GM18499 (cell line): Measurements from ENCODE around the gene AGFG2.
"Not testable (repeated sequence)": the region's sequence is repeated elsewhere in the genome, so short reads cannot be mapped to it uniquely, and the experiment has no call there.

Experiments used
- ATAC-seq: cut with Tn5 transposase; IDR thresholded peaks from one replicate; pipeline ENCODE4 v1.9.1; 2021; ENCODE audit warnings: moderate number of reproducible peaks; ENCODE audit not compliant: insufficient read depth, unreplicated experiment

The AGFG2 gene

DNA sequence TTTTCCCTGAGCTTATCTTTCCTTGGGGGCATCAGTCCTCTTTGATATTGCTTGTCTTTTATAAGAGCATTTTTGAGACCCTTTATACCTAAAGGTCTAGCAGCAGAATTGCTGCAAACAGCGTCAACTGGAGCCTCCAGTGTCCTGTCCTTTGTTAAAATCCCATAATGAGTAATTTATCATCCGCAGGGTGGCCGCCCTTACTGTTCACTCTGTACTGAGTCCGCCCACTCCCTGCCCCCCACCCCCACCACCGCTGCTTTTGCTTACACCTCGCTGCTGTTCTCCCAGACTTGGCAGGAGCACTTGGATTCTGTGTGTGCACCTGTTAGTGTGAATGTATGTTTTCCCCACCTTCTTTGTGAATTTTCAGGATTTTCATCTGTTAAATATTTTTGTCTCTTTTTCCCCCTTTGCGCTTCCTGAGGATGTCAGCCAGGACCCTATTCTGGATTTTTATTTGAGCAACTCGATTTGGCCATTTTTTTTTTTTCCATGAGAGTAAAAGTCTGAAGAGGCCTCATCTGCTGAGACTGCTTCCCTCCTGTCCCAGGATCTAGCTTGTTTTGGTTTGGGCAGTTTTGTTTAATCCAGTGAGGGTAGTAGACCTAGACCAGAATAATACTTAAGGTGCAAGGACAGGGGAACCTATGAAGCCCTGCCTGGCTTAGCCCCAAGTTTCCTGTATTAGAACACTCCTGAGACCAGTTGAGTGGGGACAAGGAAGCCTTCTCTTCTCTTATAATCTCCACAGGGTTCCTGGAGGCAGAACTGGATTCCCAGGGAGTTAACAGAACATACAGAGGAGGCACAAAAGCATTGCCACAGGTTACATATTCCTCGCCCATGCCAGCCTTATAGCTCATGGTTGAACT is 8.2 kb downstream of the AGFG2 start:
- ATAC-seq = no peak

DNA sequence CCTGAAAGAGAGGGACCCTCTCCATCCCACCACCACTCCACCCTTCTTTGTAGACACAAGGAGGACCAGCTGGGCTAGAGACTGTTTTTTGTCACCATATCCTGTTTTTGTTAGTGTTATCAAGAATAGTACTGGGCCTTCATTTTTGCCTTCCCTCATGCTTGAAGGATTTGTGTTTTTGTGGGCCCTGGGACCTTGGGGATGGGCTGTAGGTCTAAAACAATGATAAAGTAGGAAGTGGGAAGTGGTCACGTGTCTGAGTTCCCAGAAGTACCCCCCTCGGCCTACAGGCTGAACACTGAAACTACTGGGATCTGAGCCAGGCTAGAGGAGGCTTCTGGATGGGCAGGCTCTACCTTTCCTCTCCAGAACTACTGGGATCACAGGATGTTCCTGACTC is 8.9 kb downstream of the AGFG2 start:
- ATAC-seq = no peak

DNA sequence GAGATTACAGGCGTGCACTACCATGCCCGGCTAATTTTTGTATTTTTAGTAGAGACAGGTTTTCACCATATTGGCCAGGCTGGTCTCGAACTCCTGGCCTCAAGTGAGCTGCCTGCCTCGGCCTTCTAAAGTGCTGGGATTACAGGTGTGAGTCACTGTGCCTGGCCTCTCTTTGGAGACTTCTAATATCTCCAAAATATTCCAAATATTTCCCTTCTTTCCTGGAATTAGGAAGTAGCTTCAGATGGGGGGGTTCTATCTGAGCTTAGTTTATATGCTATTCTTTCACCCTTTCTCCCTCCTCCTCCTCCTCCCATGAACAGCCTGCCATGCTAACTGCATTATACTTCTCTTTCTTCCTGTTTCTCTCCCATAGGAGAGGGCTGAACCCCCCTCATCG is 9.4 kb downstream of the AGFG2 start:
- not testable (repeated sequence) for ATAC-seq

DNA sequence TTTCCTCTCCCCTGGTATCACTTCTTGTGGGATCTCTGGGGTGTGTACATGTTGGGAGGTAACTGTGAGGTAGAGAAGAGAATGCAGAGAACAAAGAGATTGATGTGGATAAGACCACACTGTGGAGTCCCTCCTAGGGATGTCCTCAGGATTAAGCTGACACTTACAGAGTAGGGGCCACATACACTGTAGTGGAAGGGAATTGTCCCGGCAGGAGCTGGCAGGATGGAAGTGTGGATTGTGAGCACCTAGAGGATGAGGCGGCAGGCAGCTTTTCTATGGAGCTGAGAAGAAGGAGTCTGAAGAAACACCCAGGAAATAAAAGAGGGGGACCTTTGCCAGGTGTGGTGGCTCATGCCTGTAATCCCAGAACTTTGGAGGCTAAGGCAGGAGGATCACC is 13.5 kb downstream of the AGFG2 start:
- ATAC-seq = no peak

DNA sequence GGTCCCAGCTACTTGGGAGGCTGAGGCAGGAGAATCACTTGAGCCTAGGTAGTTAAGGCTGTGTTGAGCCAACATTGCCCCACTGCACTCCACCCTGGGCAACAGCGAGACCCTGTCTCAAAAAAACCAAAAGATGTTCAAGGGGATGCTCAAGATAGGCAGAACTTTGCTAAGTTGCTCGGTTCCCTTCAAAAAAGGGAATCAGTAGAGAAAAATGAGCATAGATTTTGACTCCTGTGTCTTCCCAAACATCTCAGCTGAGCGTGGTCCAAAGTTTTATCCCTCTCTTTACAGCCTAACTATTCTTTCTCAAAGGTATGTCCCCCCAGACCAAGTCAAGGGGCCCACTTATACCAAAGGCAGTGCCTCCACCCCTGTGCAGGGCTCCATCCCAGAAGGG is 14.0 kb downstream of the AGFG2 start:
- no peak for ATAC-seq

DNA sequence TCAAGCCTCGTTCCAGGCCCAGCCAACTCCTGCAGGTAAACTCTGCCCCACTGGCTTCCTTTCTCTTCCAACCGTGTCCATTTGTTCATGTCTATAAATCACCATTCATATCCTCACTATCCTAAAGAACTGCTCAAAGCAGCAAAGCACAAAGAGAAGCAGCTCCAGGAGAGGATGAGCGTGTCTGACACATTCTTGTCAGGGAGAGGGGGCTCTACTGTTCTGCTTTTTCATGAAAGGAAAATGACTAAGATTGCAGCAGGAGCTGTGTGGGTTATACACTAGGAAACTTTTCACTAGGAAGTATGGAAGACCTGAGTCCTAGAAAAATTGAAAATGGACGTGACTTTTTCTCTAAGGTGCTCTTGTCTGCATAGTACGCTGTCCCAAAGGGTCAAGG is 16.7 kb downstream of the AGFG2 start:
- no peak for ATAC-seq

DNA sequence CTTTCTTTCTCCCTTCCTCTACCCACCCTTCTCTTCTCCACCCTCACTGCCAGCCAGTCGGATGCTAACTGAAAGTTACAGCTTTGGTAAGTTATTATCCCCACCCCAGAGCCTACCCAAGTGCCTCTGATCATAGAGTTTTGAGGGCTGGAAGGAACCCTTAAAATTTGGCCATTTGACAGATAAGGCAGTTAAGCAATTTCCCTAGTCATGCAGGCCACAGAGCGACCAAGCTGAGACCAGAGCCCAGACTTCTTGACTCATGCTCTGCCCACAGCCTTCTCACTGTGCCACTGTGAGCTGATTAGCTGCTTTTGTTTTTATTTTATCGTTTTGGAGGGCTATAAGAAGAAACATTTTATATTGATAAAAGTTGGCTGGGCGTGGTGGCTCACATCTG is 17.5 kb downstream of the AGFG2 start:
- ATAC-seq = no peak

DNA sequence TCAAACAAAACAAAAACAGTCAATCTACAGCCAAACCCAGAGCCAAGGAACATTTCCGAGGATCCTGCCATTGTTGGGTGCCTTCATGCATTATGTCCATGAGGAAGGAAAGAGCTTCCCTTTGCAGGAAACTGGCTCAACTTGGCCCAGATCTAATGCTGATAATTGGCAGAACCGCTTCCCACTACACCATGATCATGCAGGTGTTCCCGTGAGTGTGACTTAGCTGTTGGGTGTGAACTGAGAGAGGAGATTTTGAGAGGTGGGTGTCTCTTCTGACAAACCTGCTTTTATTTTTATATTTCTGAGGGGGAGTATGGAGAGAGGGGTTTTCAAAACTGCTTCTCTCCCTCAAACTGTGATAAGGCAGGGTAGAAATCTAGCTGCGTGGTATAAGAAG is 20.1 kb downstream of the AGFG2 start:
- ATAC-seq = no peak

DNA sequence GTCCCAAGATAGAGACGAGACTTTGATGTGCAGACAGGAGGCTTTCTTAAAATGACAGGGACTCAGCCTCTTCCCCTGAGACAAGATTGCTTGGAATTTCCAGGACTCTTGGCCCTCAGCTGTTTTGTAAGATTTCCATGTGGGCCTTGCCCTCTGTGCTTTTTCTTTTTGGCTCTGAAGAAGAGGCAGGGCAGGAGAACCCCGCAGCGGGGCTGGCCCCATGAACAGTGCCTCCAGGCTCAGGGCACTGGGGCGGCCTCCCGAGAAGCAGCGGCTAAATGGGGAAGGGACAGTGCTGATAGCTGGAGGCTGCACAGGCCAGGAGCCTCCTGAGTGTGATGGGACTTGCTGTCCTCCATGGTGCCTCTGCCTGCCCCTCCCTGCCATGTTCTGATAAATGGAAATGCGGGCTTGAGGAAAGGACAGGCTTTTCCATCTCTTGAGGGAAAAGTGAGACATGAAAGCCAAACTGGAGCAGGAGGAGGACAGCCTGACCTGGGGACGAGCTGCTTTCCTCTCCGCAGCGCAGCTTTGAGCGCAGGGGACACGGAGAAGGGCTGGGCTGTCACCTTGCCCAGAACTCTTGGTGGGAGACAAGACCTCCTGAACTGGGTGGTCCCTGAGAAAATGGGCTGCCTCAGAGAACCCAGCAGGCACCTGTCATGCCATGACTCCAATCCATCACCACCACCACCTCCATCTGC is 22.6 kb downstream of the AGFG2 start:
- no peak for ATAC-seq

DNA sequence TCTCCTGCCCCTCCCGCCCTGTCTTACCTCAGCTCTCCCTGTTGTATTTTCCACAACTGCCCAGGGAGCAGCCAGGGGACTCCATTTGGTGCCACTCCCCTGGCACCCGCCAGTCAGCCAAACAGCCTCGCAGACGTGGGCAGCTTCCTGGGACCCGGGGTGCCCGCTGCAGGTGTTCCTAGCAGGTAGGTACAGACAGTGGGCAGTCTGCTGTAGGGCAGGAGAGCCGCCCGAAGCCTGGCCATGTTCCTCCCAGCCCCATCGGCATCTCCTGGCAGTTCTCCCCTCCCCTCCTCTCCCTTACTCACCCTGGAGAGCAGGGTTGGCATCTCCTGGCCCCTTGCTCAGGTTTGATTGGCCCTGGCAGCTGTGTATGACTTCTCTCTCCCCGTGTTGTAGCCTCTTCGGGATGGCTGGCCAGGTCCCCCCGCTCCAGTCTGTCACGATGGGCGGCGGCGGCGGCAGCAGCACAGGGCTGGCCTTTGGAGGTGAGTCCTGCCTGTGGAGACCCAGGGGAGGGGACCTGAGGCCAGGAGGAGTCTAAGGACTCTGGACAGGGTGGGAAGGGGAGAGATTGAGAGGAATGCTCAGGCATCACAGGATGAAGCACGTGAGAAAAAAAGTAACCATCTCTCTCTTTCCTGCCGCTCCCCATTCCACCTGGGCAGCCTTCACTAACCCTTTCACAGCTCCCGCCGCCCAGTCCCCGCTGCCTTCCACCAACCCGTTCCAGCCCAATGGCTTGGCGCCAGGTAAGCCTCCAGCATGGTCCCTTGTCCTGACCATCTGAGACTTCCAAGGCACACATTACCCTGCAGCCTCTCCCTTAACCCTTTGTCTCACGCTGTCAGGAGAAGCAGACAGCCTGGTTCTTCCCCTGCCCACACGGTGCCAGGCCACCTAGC is 23.4 kb downstream of the AGFG2 start:
- ATAC-seq = no peak

DNA sequence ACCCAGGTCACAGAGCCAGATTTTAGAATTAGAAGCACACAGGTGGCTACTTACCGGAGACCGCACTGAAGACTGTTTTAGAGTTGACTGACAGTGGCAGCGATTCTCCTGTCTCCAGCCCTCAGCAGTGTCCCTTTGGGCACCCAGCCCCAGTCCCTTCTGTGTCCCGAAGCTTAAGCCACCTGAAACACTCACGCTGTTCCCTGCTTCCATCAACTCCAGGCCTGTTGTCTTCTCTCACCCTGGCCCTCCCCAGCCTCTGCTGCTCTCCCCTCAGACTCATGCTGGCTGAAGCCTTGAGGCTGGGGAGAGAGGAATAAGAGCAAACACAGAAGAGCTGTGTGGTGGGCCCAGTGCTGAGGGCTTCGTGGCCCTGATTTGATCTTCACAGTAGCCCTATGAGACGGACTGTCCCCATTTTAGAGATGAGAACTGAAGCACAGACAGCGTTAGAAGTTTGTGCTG is 24.1 kb downstream of the AGFG2 start:
- ATAC-seq = no peak

DNA sequence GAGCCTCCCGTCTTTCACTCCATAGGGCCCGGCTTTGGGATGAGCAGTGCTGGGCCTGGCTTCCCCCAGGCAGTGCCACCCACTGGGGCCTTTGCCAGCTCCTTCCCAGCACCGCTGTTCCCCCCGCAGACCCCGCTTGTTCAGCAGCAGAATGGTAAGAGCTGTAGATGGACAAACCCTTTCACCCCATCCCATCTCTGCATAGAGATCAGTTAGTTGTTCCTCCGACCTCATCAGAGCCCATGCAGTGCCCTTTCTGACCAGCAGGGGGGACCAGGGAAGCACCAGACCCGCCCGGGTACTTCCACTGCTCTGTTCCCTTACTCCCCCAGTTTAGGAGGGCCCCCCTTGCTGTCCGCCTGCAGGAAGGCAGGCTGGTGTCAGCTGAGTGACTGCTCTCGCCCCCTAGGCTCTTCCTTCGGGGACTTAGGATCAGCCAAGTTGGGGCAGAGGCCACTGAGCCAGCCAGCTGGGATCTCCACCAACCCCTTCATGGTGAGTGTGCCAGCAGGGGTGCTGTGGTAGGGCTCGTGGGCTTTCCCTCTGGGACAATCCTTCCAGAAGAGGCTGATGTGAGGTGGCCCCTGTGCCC is 24.9 kb downstream of the AGFG2 start:
- no peak for ATAC-seq

DNA sequence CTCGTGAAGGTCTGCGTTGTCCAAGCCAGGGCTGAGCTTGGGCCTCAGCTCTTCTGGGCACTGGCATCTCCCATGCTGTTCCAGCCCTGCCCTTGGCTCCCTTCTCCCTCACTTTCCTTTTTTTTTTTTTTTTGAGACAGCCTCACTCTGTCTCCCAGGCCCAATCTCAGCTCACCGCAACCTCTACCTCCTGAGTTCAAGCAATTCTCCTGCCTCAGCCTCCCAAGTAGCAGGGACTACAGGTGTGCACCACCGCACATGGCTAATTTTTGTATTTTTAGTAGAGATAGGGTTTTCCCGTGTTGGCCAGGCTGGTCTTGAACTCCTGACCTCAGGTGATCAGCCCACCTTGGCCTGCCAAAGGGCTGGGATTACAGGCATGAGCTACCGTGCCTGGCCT is 25.4 kb downstream of the AGFG2 start:
- not testable (repeated sequence) for ATAC-seq

DNA sequence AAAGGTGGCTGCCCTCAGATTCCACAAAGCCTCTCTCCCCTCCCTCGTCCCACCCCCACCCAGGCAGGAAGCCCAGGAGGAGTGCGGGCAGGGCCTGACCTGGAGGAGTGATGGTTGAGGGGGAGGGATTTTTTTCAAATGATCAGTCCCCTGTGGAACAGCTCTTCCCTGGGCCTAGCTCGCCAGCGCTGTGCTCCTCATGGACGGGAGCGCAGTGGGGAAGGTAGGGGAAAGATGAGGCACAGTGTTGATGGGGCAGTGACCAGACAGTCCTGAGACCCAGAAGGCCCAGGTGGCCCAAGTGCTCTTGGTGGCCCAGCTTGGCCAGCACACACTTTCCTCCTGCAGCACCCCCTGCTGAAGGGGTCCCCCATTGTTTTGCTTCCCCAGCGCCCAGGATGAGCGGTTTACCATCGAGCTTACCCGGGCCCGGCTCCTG is 26.1 kb downstream of the AGFG2 start:
- ATAC-seq = no peak

DNA sequence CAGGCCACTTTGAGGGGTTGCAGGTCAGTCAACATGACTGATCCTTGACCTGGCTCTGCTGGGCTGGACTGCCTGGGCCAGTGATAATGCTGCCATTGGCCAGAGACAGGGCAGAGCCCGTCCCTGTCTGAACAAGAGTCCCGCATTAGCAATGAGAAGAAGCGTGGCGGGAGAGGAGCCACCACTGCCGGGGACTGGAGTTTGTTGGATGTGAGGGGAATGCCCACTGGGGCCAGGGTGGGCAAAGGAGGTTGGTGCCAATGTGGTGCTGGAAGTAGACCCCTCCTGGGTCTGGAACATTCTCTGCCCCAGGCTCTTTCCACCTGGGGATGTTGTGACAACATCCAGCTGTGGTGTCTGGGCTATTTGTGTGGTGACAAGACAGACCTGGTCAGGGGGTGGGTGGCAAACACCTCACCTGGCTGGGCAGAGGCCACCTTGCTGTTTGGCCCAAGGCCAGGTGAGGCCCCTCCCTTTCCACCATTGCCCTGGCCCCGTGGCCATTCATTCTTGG is 27.1 kb downstream of the AGFG2 start:
- no peak for ATAC-seq

DNA sequence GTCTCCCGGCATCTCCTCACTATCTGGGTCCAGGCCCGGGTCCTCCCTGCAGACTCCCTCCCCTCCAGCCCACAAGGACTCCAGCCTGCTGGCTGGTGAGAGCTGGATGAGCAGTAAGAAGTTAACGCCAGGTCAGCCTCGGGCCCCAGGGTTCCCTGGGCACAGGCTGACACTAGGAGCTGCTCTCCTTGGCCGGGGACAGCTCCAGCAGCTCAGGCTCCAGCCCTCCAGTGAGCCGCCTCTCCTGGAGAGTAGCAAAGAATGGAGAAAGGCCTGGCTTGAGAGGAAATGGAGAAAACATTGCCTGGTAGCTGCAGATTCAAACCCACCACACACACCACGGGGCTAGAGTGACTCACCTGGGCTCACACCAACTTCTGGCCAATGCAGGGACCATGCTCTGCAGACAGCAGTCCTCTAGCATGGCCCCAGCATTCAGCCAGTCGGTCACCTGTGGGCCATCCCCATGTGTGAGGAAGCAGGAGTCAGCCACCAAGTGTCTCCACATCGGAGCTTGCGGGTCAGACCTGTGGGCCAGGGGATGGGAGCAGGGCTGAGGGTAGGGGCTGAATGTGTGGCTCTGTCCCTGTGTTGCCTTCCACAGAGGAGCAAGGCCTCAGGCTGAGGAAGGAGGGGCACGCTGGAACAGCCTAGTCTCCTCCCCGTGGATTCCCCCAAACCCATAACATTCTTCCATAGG is 28.2 kb downstream of the AGFG2 start:
- ATAC-seq = no peak

DNA sequence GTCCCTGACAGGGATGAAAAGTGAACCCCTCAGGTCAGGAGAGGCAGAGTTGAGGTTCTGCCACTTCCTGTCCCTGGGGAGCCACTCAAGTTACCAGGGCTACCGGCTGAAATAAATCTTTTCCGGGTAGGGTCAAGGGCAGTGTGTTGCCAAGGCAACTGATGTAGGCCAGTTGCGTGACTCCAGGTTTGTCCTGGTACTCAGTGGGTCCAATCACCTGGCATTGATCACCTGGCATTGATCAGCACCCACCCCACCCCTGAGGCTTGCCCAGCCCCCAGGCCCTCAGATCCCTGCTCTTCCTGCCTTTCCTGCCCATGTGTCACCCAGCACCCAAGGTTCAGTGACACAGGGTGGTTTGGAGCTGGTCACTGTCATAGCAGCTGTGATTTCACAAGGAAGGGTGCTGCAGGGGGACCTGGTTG is 28.8 kb downstream of the AGFG2 start:
- ATAC-seq = no peak

DNA sequence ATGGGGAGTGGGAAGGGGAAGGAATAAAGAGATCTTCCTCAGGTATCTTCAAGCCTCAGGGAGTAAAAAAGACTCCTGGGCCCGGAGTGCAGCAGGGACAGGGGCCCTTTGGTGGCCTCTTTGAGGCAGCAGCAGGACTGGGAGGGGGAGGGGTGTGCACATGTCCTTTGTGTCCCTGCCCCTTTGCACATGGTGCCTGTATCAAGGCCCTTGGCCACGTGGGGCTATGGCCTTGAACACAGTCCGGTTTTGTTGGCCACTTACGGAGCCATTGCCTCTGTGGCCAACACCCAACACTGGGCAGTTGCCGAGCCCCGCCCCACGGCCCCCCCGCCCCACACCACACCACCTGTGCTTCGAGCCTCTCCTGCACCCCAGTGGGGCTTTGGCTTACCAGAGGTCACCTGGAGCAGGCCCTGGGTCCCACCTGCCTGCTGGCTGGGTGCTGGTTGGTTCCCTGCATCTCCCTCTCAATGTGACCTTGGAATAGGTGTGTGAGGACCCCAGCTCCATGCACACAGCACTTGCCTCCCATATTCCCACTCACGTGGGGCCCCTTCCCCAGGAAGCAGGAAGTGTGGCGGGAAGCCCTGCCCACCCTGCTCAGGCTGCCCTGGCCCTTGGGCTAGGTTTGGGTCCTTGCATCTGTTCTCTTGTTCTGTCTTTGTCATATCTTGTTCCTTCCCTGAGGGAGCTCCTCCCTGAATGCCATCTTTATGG is 29.3 kb downstream of the AGFG2 start:
- no peak for ATAC-seq
